Muscle of leg (tissue), 11 donors: ENCODE results near the gene KLK15. TPM values are rescaled to one million over a fixed set of nuclear protein-coding genes. Genes with fewer than 3 reads are reported as not detected.

ENCODE experiments used
- DNase-seq: peaks from one replicate; pipeline ENCODE4 v3.0.0; 2013
- H3K27ac ChIP-seq: one replicate; pipeline ENCODE4 v1.5.1; 2013; ENCODE audit warnings: mild to moderate bottlenecking, low read length, control low read depth
- H3K27me3 ChIP-seq: one replicate; pipeline ENCODE4 v1.6.1; 2013; ENCODE audit warnings: low read length; ENCODE audit not compliant: control insufficient read depth, insufficient read depth
- H3K36me3 ChIP-seq: one replicate; pipeline ENCODE4 v1.6.1; 2013; ENCODE audit warnings: low read length; ENCODE audit not compliant: control insufficient read depth, insufficient read depth
- H3K4me1 ChIP-seq: one replicate; pipeline ENCODE4 v1.6.1; 2013; ENCODE audit warnings: low read length; ENCODE audit not compliant: control insufficient read depth, insufficient read depth
- H3K4me3 ChIP-seq: one replicate; pipeline ENCODE4 v1.5.1; 2013; ENCODE audit warnings: low read length, control low read depth
- H3K9me3 ChIP-seq: replicated peaks from 2 replicates; pipeline ENCODE4 v1.6.1; 2013; ENCODE audit warnings: low read depth, low read length; ENCODE audit not compliant: control insufficient read depth
- WGBS: methylation state at CpG from one replicate; pipeline ENCODE4 v1.1.5; 2013; ENCODE audit warnings: missing lambda C conversion rate; ENCODE audit not compliant: insufficient coverage; 5-methylcytosine and 5-hydroxymethylcytosine counted together
- polyA plus RNA-seq, 8 donors: library from polyadenylated mRNA; unstranded; fragments of 120-200 nt; gene quantifications; one replicate each; pipeline versions ENCODE4 v1.2.1 to v1.2.3, GENCODE V29; 2013; ENCODE audit warnings: inconsistent platforms in 1 of 8, low replicate concordance in 1 of 8; ENCODE audit not compliant: insufficient read length in 8 of 8, insufficient read depth in 1 of 8
- total RNA-seq: library from RNA; stranded (reverse); fragments of 120-200 nt; gene quantifications from one replicate; pipeline ENCODE4 v1.2.4, GENCODE V29; 2013

KLK15 gene
- total and polyA plus RNA-seq, 9 donors = 0.17 TPM; not detected in 8

GRCh38 chr19:50796128-50796633 is 37.2 kb downstream of the KLK15 start:
- Histone ChIP-seq H3K27ac (no peak overlapping the region), H3K36me3 (peaks cover 51% of the 10 kb centered on the region), H3K4me1 (no peaks in the 10 kb centered on the region), H3K27me3 (no peaks in the 10 kb centered on the region), H3K9me3 (no peaks in the 10 kb centered on the region), H3K4me3 (no peak overlapping the region)
- WGBS = 88% methylated on average over 6 of the region's 9 CpGs
- no peak for DNase-seq

- 100% methylated on average over 1 of the region's 4 CpGs for WGBS
- no peaks in the 10 kb centered on the region for H3K9me3 ChIP-seq
- no peak overlapping the region for H3K27ac ChIP-seq
- no peak for DNase-seq
- H3K4me1 ChIP-seq = no peaks in the 10 kb centered on the region
- H3K4me3 ChIP-seq = no peak overlapping the region
- peaks cover 47% of the 10 kb centered on the region for H3K36me3 ChIP-seq
- no peaks in the 10 kb centered on the region for H3K27me3 ChIP-seq
Observed at GRCh38 chr19:50795664-50796073, 37.7 kb downstream of the KLK15 start.

- Histone ChIP-seq H3K9me3 (no peaks in the 10 kb centered on the region), H3K4me3 (no peak overlapping the region), H3K27me3 (no peaks in the 10 kb centered on the region), H3K4me1 (no peaks in the 10 kb centered on the region), H3K27ac (no peak overlapping the region), H3K36me3 (peaks cover 44% of the 10 kb centered on the region)
- DNase-seq = no peak
- WGBS = 50% methylated on average over 14 of the region's 18 CpGs
Observed at GRCh38 chr19:50794876-50795663, 38.3 kb downstream of the KLK15 start.

GRCh38 chr19:50794074-50794875 is 39.1 kb downstream of the KLK15 start:
- DNase-seq = no peak
- H3K9me3 ChIP-seq = no peaks in the 10 kb centered on the region
- no peaks in the 10 kb centered on the region for H3K27me3 ChIP-seq
- WGBS = 19% methylated on average over 12 of the region's 16 CpGs
- H3K4me1 ChIP-seq = no peaks in the 10 kb centered on the region
- H3K27ac ChIP-seq = no peak overlapping the region
- peaks cover 36% of the 10 kb centered on the region for H3K36me3 ChIP-seq
- H3K4me3 ChIP-seq = no peak overlapping the region

- H3K4me3 ChIP-seq = no peak overlapping the region
- no peaks in the 10 kb centered on the region for H3K4me1 ChIP-seq
- H3K36me3 ChIP-seq = peaks cover 31% of the 10 kb centered on the region
- H3K27me3 ChIP-seq = no peaks in the 10 kb centered on the region
- H3K27ac ChIP-seq = no peak overlapping the region
- 69% methylated on average over 5 of the region's 11 CpGs for WGBS
- no peak for DNase-seq
- H3K9me3 ChIP-seq = no peaks in the 10 kb centered on the region
Observed at GRCh38 chr19:50793558-50794065, 39.8 kb downstream of the KLK15 start.

GRCh38 chr19:50792272-50793250 is 40.8 kb downstream of the KLK15 start:
- H3K27me3 ChIP-seq = no peaks in the 10 kb centered on the region
- WGBS = 85% methylated on average over 6 of the region's 13 CpGs
- H3K36me3 ChIP-seq = peaks cover 20% of the 10 kb centered on the region
- no peak overlapping the region for H3K27ac ChIP-seq
- no peaks in the 10 kb centered on the region for H3K4me1 ChIP-seq
- H3K4me3 ChIP-seq = no peak overlapping the region
- H3K9me3 ChIP-seq = no peaks in the 10 kb centered on the region
- DNase-seq = no peak

GRCh38 chr19:50791594-50792271 is 41.6 kb downstream of the KLK15 start:
- 75% methylated on average over 47 of the region's 47 CpGs for WGBS
- DNase-seq = no peak
- Histone ChIP-seq H3K4me1 (no peaks in the 10 kb centered on the region), H3K27me3 (no peaks in the 10 kb centered on the region), H3K9me3 (no peaks in the 10 kb centered on the region), H3K36me3 (peaks cover 13% of the 10 kb centered on the region), H3K27ac (no peak overlapping the region), H3K4me3 (no peak overlapping the region)

- H3K36me3 ChIP-seq = peaks cover 8% of the 10 kb centered on the region
- no peaks in the 10 kb centered on the region for H3K9me3 ChIP-seq
- DNase-seq = no peak
- H3K4me3 ChIP-seq = no peak overlapping the region
- 78% methylated on average over 6 of the region's 6 CpGs for WGBS
- H3K27me3 ChIP-seq = no peaks in the 10 kb centered on the region
- no peak overlapping the region for H3K27ac ChIP-seq
- H3K4me1 ChIP-seq = no peaks in the 10 kb centered on the region
Observed at GRCh38 chr19:50790922-50791467, 42.4 kb downstream of the KLK15 start.

GRCh38 chr19:50790396-50790795 is 43.0 kb downstream of the KLK15 start, which contains the start of gene ACP4:
TSS of gene ACP4 (plus strand) at chr19:50790415. CDS start at chr19:50790415, 0 bp downstream.
- H3K27me3 ChIP-seq = no peaks in the 10 kb centered on the region
- WGBS = 87% methylated on average over 8 of the region's 15 CpGs
- no peak within 1 kb of the TSS for H3K4me3 ChIP-seq
- H3K9me3 ChIP-seq = no peaks in the 10 kb centered on the region
- no peak for DNase-seq
- no peaks in the 10 kb centered on the region for H3K4me1 ChIP-seq
- H3K27ac ChIP-seq = no peak within 1 kb of the TSS
- peaks cover 4% of the 10 kb centered on the region for H3K36me3 ChIP-seq
